K562 (cell line): ENCODE results near the gene LPXN. TPM values are rescaled to one million over a fixed set of nuclear protein-coding genes. Genes with fewer than 3 reads are reported as not detected.

Experiments used
- ATAC-seq: fragments of 200-7000 bp; cut with Tn5 transposase; 3 replicates; pipeline ENCODE4 v1.9.1; 2020; ENCODE audit warnings: moderate library complexity
- BruUV-seq: library from RNA; stranded (reverse); fragments of 400-500 nt; replicated peaks from 2 replicates; lab custom pipeline; 2021; lab: Mats Ljungman, UMichigan
- CTCF ChIA-PET: fragments of 300-600 bp; formaldehyde crosslinking; extraction: SDS; loops from one replicate; lab custom pipeline; 2021; ENCODE audit warnings: low intra/inter-chr PET ratio; lab: Yijun Ruan, JAX
- POLR2A ChIA-PET: fragments of 300-600, 350-650 bp; sonication (Branson Sonifier 250); formaldehyde crosslinking; extraction: SDS; loops from one replicate; lab custom pipeline; 2021; ENCODE audit warnings: antibody characterized with exemption, inconsistent platforms; lab: Yijun Ruan, JAX
- DNase-seq, 4 experiments: peaks; one replicate each; pipeline versions ENCODE4 v3.0.0 to v3.0.0-alpha.2; 2011 to 2018; ENCODE audit warnings: low spot score in 3 of 4, mixed read lengths in 3 of 4; ENCODE audit errors: extremely low read depth in 1 of 4
- FAIRE-seq: peaks from 2 replicates; lab custom pipeline; 2011; peaks lifted over from hg19 to GRCh38; lab: Jason Lieb, UNC
- H2AFZ ChIP-seq: 2 replicates; pipeline ENCODE4 v1.6.0; 2011; ENCODE audit warnings: low read depth, low read length, control low read depth, inconsistent platforms
- H3K27ac ChIP-seq: fragments of 200-600 bp; 3 replicates; pipeline ENCODE4 v1.8.0; 2011; ENCODE audit warnings: low read depth, mild to moderate bottlenecking, control low read depth, inconsistent platforms, low read length, moderate library complexity, mixed read lengths; ENCODE audit errors: extremely low read depth
- H3K27me3 ChIP-seq, 2 experiments: fragments of 300-600 bp in 1 of 2; 2 replicates in 1 of 2; 3 replicates in 1 of 2; pipeline versions ENCODE4 v1.6.0 to v1.8.0; 2011; ENCODE audit warnings: inconsistent platforms in 2 of 2, low read length in 2 of 2, mild to moderate bottlenecking in 1 of 2, mixed read lengths in 1 of 2, moderate library complexity in 1 of 2; ENCODE audit not compliant: control insufficient read depth in 2 of 2, insufficient read depth in 2 of 2
- H3K36me3 ChIP-seq: fragments of 300-600 bp; 3 replicates; pipeline ENCODE4 v1.8.0; 2011; ENCODE audit warnings: mild to moderate bottlenecking, low read length, inconsistent platforms; ENCODE audit not compliant: control insufficient read depth, insufficient read depth
- H3K4me1 ChIP-seq, 2 experiments: fragments of 200-600 bp in 1 of 2; replicated peaks in 1 of 2; 2 replicates in 1 of 2; 3 replicates in 1 of 2; pipeline versions ENCODE4 v1.5.1 to v1.8.0; 2011; ENCODE audit warnings: inconsistent platforms in 2 of 2, low read length in 2 of 2, mild to moderate bottlenecking in 1 of 2, mixed read lengths in 1 of 2, moderate library complexity in 1 of 2; ENCODE audit not compliant: control insufficient read depth in 2 of 2, insufficient read depth in 2 of 2
- H3K4me2 ChIP-seq: 2 replicates; pipeline ENCODE4 v1.6.1; 2011; ENCODE audit warnings: low read length, control low read depth, inconsistent platforms, mixed read lengths; ENCODE audit not compliant: insufficient read depth
- H3K4me3 ChIP-seq: fragments of 200-600 bp; sonication (generic), shearing (Covaris generic); 2 replicates; pipeline ENCODE4 v1.5.1; 2016; ENCODE audit warnings: control low read depth, inconsistent platforms
- H3K79me2 ChIP-seq: fragments of 200-600 bp; 3 replicates; pipeline ENCODE4 v1.8.0; 2011; ENCODE audit warnings: low read length, inconsistent platforms; ENCODE audit not compliant: control insufficient read depth, insufficient read depth
- H3K9ac ChIP-seq, 2 experiments: 2 replicates each; pipeline versions ENCODE4 v1.6.0 to v1.6.1; 2011; ENCODE audit warnings: low read depth in 2 of 2, low read length in 2 of 2, control low read depth in 1 of 2, inconsistent platforms in 1 of 2, mild to moderate bottlenecking in 1 of 2, mixed read lengths in 1 of 2; ENCODE audit not compliant: insufficient read depth in 1 of 2
- H3K9me1 ChIP-seq: one replicate; pipeline ENCODE4 v1.6.0; 2011; ENCODE audit warnings: inconsistent platforms, mild to moderate bottlenecking, low read length, moderate library complexity; ENCODE audit not compliant: control insufficient read depth, insufficient read depth
- H3K9me3 ChIP-seq: replicated peaks from 2 replicates; pipeline ENCODE4 v1.5.1; 2011; ENCODE audit warnings: low read depth, low read length, inconsistent platforms; ENCODE audit not compliant: control insufficient read depth, insufficient read depth
- H4K20me1 ChIP-seq: replicated peaks from 2 replicates; pipeline ENCODE4 v1.6.1; 2011; ENCODE audit warnings: low read length, inconsistent platforms, mixed read lengths; ENCODE audit not compliant: control insufficient read depth, insufficient read depth
- BHLHE40 ChIP-seq: IDR thresholded peaks from 2 replicates; pipeline ENCODE4 v1.6.1; 2011; ENCODE audit warnings: low read length, improper control_type of control experiment
- HDAC6 ChIP-seq: IDR thresholded peaks from 2 replicates; pipeline ENCODE4 v1.6.1; 2012; ENCODE audit warnings: low read depth, mild to moderate bottlenecking, control low read depth, inconsistent platforms, low read length, moderate library complexity
- HIVEP1 ChIP-seq: fragments of 250-450 bp; sonication (Bioruptor Pico); IDR thresholded peaks from 2 replicates; pipeline ENCODE4 v1.4.0; 2020; ENCODE audit warnings: mild to moderate bottlenecking
- IRF1 ChIP-seq: sonication (generic); formaldehyde crosslinking; IDR thresholded peaks from 2 replicates; pipeline ENCODE4 v1.8.0; 2022; ENCODE audit warnings: missing genetic modification reagents, mild to moderate bottlenecking, borderline replicate concordance
- KDM1A ChIP-seq, 2 experiments: fragments of 450-650 bp; IDR thresholded peaks; 2 replicates each; pipeline ENCODE4 v1.6.1; 2016; ENCODE audit warnings: mild to moderate bottlenecking in 2 of 2
- KHSRP ChIP-seq: fragments of 450-650 bp; IDR thresholded peaks from 2 replicates; pipeline ENCODE4 v1.6.1; 2017
- PRPF4 ChIP-seq: fragments of 200-400 bp; formaldehyde crosslinking; IDR thresholded peaks from one replicate; pipeline ENCODE4 v1.6.1; 2017; ENCODE audit warnings: low read length, low read depth, mild to moderate bottlenecking; ENCODE audit not compliant: insufficient read depth, poor library complexity, severe bottlenecking
- RCOR1 ChIP-seq, 2 experiments: IDR thresholded peaks; 2 replicates each; pipeline ENCODE4 v1.6.1; 2012; ENCODE audit warnings: low read depth in 2 of 2, low read length in 2 of 2, borderline replicate concordance in 1 of 2, improper control_type of control experiment in 1 of 2
- RNF2 ChIP-seq: sonication (generic); IDR thresholded peaks from 2 replicates; pipeline ENCODE4 v1.6.1; 2016
- SAFB ChIP-seq: fragments of 200-400 bp; formaldehyde crosslinking; IDR thresholded peaks from 2 replicates; pipeline ENCODE4 v1.6.1; 2017; ENCODE audit warnings: low read depth, low read length, borderline replicate concordance
- TEAD1 ChIP-seq, 2 experiments: fragments of 450-650 bp in 1 of 2; sonication (generic) in 1 of 2; formaldehyde crosslinking; IDR thresholded peaks; 2 replicates each; pipeline versions ENCODE4 v1.4.0 to v1.8.0; 2020 to 2022; ENCODE audit warnings: mild to moderate bottlenecking in 2 of 2, missing genetic modification reagents in 1 of 2
- ZBTB1 ChIP-seq: sonication (generic); formaldehyde crosslinking; IDR thresholded peaks from 2 replicates; pipeline ENCODE4 v1.8.1; 2023; ENCODE audit warnings: missing genetic modification reagents, low read depth, mild to moderate bottlenecking, borderline replicate concordance
- ZKSCAN8 ChIP-seq: fragments of 200-800 bp; sonication (Bioruptor generic); IDR thresholded peaks from 2 replicates; pipeline ENCODE4 v1.6.1; 2016; ENCODE audit warnings: missing genetic modification characterization, missing compliant biosample characterization
- ZNF212 ChIP-seq: fragments of 450-650 bp; formaldehyde crosslinking; IDR thresholded peaks from 2 replicates; pipeline ENCODE4 v1.4.0; 2020; ENCODE audit warnings: mild to moderate bottlenecking
- ZNF23 ChIP-seq: fragments of 250-450 bp; sonication (Bioruptor Pico); IDR thresholded peaks from 2 replicates; pipeline ENCODE4 v1.4.0; 2020; ENCODE audit warnings: mild to moderate bottlenecking
- ZNF239 ChIP-seq: fragments of 250-450 bp; sonication (Bioruptor Pico); IDR thresholded peaks from 2 replicates; pipeline ENCODE4 v1.4.0; 2020; ENCODE audit warnings: mild to moderate bottlenecking
- ZNF282 ChIP-seq: sonication (generic); formaldehyde crosslinking; IDR thresholded peaks from 2 replicates; pipeline ENCODE4 v1.8.1; 2023; ENCODE audit warnings: missing genetic modification reagents
- ZZZ3 ChIP-seq: fragments of 450-650 bp; IDR thresholded peaks from 2 replicates; pipeline ENCODE4 v1.6.1; 2016; ENCODE audit warnings: antibody characterized with exemption, mild to moderate bottlenecking, moderate library complexity
- WGBS: fragments of 100-300 bp; shearing (Covaris generic); methylation state at CpG from one replicate; pipeline ENCODE4 v1.1.6; 2016; ENCODE audit warnings: low coverage, mixed read lengths; ENCODE audit not compliant: insufficient coverage; ENCODE audit errors: missing lambda C conversion rate; 5-methylcytosine and 5-hydroxymethylcytosine counted together
- in situ Hi-C: fragments of 300-500 bp; cut with MboI; formaldehyde crosslinking; loops from 4 replicates; pipeline ENCODE4 v1.15.0; 2018; ENCODE audit warnings: inconsistent platforms, mixed read lengths
- intact Hi-C: fragments of 100-400 bp; cut with micrococcal nuclease; formaldehyde crosslinking; loops from 2 replicates; pipeline ENCODE4 v1.14.2; 2022
- polyA plus RNA-seq, 8 experiments: library from polyadenylated mRNA; depleted of rRNA in 4 of 8; stranded (reverse) in 5 of 8; unstranded in 3 of 8; fragments of >200 nt; fragmentation: Nextera tagmentation in 2 of 8; fragmentation: Illumina TruSeq in 1 of 8; extraction: Ambion mirVana in 2 of 8; extraction: Trizol in 1 of 8; gene quantifications; 2 replicates each; pipeline versions ENCODE4 v1.2.1 to v1.2.3, GENCODE V29; 2011 to 2014; ENCODE audit warnings: inconsistent platforms in 1 of 8, missing spikeins in 1 of 8
- total RNA-seq, 7 experiments: library from RNA; depleted of rRNA in 6 of 7; stranded (reverse); fragments of >200 nt in 6 of 7; fragmentation: Illumina TruSeq in 2 of 7; extraction: Trizol in 2 of 7; gene quantifications; 2 replicates each; pipeline versions ENCODE4 v1.2.1 to v1.2.3, GENCODE V29; 2011 to 2021; ENCODE audit warnings: low replicate concordance in 1 of 7

LPXN gene
- total and polyA plus RNA-seq, 9 of the 15 experiments (the other 6 are each of a cell fraction or from before 2014, with no cell fraction given), result 0.73 to 3.1 (median 2.0) TPM

GRCh38 chr11:58592760-58593472 lies 17.3 kb upstream of the LPXN start (continued):
- 0 out of 2 replicates have a peak, but pooled peaks have one; percentile 26 for TF ChIP-seq IRF1 (CRISPR knock-in tag)
- TF ChIP-seq, all 486 proteins: peak for 2

DNA sequence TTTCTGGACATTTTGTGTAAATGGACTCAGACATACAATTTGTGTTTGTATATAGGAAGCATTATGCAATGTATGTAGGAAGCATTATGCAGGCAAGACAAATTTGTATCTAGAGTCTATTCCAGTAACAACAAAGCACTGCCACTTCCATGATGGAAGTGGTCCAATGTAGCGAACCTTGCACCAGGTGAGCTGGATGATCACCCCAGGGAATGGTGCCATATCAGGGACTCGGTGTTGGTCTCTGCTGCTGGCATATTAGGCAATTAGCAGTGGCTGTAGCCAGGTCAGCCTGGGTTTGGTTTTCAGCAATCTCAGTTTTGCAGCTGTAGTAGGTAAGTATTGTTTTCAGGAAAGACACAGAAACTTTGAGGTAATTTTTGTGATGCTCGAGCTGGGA lies 16.0 kb upstream of the LPXN start:
- ChIA-PET CTCF (no interaction called here), POLR2A (interaction anchor here (0.7 kb wide), 1 partner anchor 38 kb away, joined by 3 read pairs; no protein-coding TSS in a partner anchor)
- Histone ChIP-seq H3K9ac (no peak overlapping the region), H3K4me1 (peaks cover 4 to 13% of the 10 kb centered on the region in 2 experiments; a peak in 4 of 5 replicates), H4K20me1 (no peaks in the 10 kb centered on the region), H3K4me3 (no peak overlapping the region), H3K4me2 (no peak overlapping the region), H2AFZ (no peak overlapping the region), H3K27me3 (no peaks in the 10 kb centered on the region), H3K9me3 (no peaks in the 10 kb centered on the region), H3K27ac (no peak overlapping the region), H3K36me3 (peaks cover 54% of the 10 kb centered on the region), H3K79me2 (peaks cover 99% of the 10 kb centered on the region), H3K9me1 (peaks cover 3% of the 10 kb centered on the region)
- no TSS peak for BruUV-seq
- in situ Hi-C loops (no loop called here), intact Hi-C loops (no loop called here)
- TF ChIP-seq BHLHE40, result no peak
- TF ChIP-seq ZNF212 (CRISPR knock-in tag), result no peak
- no peak for TF ChIP-seq ZNF282 (CRISPR knock-in tag)
- no peak for TF ChIP-seq ZBTB1 (CRISPR knock-in tag)
- no peak for TF ChIP-seq HIVEP1 (CRISPR knock-in tag)
- no peak for TF ChIP-seq PRPF4
- TF ChIP-seq ZKSCAN8 (CRISPR knock-in tag), result no peak
- TF ChIP-seq TEAD1 (CRISPR knock-in tag; IDR thresholded peaks at IDR 0.05), result no peak
- no peak for TF ChIP-seq ZZZ3
- no peak for TF ChIP-seq RCOR1 (IDR thresholded peaks at IDR 0.05; ENCODE audit: borderline replicate concordance in 1 of 2, low read depth in 2 of 2, low read length in 2 of 2)
- no peak for TF ChIP-seq RNF2
- no peak for TF ChIP-seq KDM1A (IDR thresholded peaks at IDR 0.05)
- no peak for TF ChIP-seq SAFB
- TF ChIP-seq HDAC6, result no peak
- TF ChIP-seq ZNF239, result no peak
- TF ChIP-seq ZNF23 (CRISPR knock-in tag), result no peak
- no peak for TF ChIP-seq KHSRP
- no peak for FAIRE-seq
- 86% methylated on average over 3 of the region's 3 CpGs for WGBS
- no peak for DNase-seq
- ATAC-seq, result no peak
